Measurements from ENCODE around the gene MAEA.
A peak's percentile ranks its signal among the peaks of the same experiment; 100 is the strongest.

Gene MAEA

DNA sequence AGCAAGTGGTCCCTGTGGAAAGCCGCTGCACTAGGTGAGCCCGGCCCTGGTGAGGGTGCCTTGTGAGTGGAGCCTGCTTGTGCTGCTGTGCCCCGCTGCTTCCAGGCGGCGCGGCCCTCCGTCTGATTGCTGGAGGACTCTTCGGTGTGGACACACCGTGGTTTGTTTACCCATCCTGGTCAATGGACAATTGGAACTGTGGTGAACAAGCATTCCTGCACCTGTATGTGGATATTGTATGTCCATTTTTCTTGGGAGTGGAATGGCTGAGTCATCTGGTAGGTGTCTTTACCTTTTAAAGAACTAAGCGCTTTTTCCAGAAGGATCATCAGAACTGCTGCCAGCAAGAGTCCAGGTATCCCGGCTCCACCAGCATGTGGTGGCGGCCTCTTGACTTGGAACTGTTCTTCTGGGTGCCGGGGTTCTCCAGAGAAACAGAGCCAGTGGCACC lies 15.6 kb downstream of the MAEA start:
- Histone ChIP-seq H3K27me3 (ENCODE audit: control insufficient read depth in 3 of 3, insufficient read depth in 3 of 3, low read depth in 1 of 3, low read length in 3 of 3) (no peaks in the 10 kb centered on the region), H3K4me1 (ENCODE audit: control insufficient read depth in 2 of 2, insufficient read depth in 1 of 2, low read depth in 1 of 2, low read length in 2 of 2) (peaks cover 7 to 13% of the 10 kb centered on the region in 2 donors), H2BK15ac (ENCODE audit: low read length) (no peak overlapping the region), H3K9me3 (replicated peaks in 1 of 2; ENCODE audit: control insufficient read depth in 2 of 2, insufficient read depth in 1 of 2, low read depth in 1 of 2, low read length in 2 of 2) (peaks cover 3 to 6% of the 10 kb centered on the region in 2 donors), H3K14ac (ENCODE audit: low read length) (no peak overlapping the region), H4K8ac (ENCODE audit: low read depth, low read length) (no peak overlapping the region), H2BK120ac (ENCODE audit: low read depth, low read length) (no peak overlapping the region), H3K9ac (ENCODE audit: low read depth, low read length, poor library complexity) (no peak overlapping the region), H3K4me3 (ENCODE audit: low read length in 2 of 2) (no peak overlapping the region), H3K18ac (ENCODE audit: low read length) (no peak overlapping the region), H3K23ac (ENCODE audit: low read depth, low read length, poor library complexity) (no peak overlapping the region), H2BK12ac (ENCODE audit: low read length) (no peak overlapping the region), H3K36me3 (replicated peaks in 1 of 2; ENCODE audit: control insufficient read depth in 2 of 2, insufficient read depth in 2 of 2, low read length in 2 of 2) (peaks cover 8 to 39% of the 10 kb centered on the region in 2 donors), H2BK5ac (ENCODE audit: low read length) (no peak overlapping the region), H3K4ac (ENCODE audit: low read length) (no peak overlapping the region), H2AFZ (ENCODE audit: low read length) (no peak overlapping the region), H3K27ac (replicated peaks; ENCODE audit: low read length) (no peak overlapping the region), H2AK5ac (ENCODE audit: low read depth, low read length) (no peak overlapping the region), H4K91ac (ENCODE audit: low read depth, low read length, poor library complexity) (no peak overlapping the region), H3K4me2 (ENCODE audit: insufficient read depth, low read length, poor library complexity, severe bottlenecking) (no peak overlapping the region), H3K79me1 (ENCODE audit: low read depth, low read length) (peaks cover 25% of the 10 kb centered on the region)
- DNase-seq (ENCODE audit: low spot score), result no peak
- WGBS, 2 donors (ENCODE audit: extremely low coverage in 2 of 2, insufficient read length in 2 of 2, insufficient replicate concordance in 1 of 2), result no CpG with 5 or more reads among the region's 13 CpGs

DNA sequence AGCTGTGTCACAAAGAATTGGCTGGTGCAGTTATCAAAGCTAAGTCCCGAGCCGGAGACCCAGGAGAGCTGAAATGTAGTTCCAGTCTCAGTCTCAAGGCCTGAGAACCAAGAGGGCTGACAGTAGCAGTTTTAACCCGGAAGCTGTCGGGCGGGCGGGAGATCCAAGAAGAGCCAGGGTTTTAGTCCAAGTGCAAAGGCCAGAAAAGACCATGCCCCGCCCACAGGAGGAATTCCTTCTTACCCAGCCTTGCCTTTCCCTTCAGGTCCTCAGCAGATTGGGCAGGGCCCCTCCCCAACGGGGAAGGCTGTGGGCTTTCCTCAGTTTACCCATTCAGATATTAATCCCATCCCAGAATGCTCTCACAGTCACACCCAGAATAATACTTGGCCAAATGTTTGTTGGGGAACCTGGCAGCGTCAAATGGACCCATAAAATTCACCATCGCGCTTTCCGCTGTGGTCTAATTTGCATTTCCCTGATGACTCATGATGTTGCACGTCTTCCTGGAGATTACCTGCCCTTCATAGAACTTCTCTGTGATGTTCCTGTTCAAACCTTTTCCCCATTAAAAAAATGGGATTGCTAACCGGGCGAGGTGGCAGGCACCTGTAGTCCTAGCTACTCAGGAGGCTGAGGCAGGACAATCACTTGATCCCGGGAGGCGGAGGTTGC lies 16.2 kb downstream of the MAEA start:
- Histone ChIP-seq H4K8ac (ENCODE audit: low read depth, low read length) (no peak overlapping the region), H3K4ac (ENCODE audit: low read length) (no peak overlapping the region), H3K27me3 (ENCODE audit: control insufficient read depth in 3 of 3, insufficient read depth in 3 of 3, low read depth in 1 of 3, low read length in 3 of 3) (no peaks in the 10 kb centered on the region), H3K36me3 (replicated peaks in 1 of 2; ENCODE audit: control insufficient read depth in 2 of 2, insufficient read depth in 2 of 2, low read length in 2 of 2) (peaks cover 8 to 33% of the 10 kb centered on the region in 2 donors), H2AFZ (ENCODE audit: low read length) (no peak overlapping the region), H4K91ac (ENCODE audit: low read depth, low read length, poor library complexity) (no peak overlapping the region), H2BK5ac (ENCODE audit: low read length) (no peak overlapping the region), H3K18ac (ENCODE audit: low read length) (no peak overlapping the region), H3K4me2 (ENCODE audit: insufficient read depth, low read length, poor library complexity, severe bottlenecking) (no peak overlapping the region), H3K23ac (ENCODE audit: low read depth, low read length, poor library complexity) (no peak overlapping the region), H3K4me3 (ENCODE audit: low read length in 2 of 2) (no peak overlapping the region), H3K9ac (ENCODE audit: low read depth, low read length, poor library complexity) (no peak overlapping the region), H3K4me1 (ENCODE audit: control insufficient read depth in 2 of 2, insufficient read depth in 1 of 2, low read depth in 1 of 2, low read length in 2 of 2) (peaks cover 7 to 16% of the 10 kb centered on the region in 2 donors), H3K79me1 (ENCODE audit: low read depth, low read length) (peaks cover 28% of the 10 kb centered on the region), H2AK5ac (ENCODE audit: low read depth, low read length) (no peak overlapping the region), H2BK12ac (ENCODE audit: low read length) (no peak overlapping the region), H2BK15ac (ENCODE audit: low read length) (no peak overlapping the region), H3K14ac (ENCODE audit: low read length) (no peak overlapping the region), H2BK120ac (ENCODE audit: low read depth, low read length) (no peak overlapping the region), H3K9me3 (replicated peaks in 1 of 2; ENCODE audit: control insufficient read depth in 2 of 2, insufficient read depth in 1 of 2, low read depth in 1 of 2, low read length in 2 of 2) (peaks cover 3 to 6% of the 10 kb centered on the region in 2 donors), H3K27ac (replicated peaks; ENCODE audit: low read length) (no peak overlapping the region)
- no peak for DNase-seq (ENCODE audit: low spot score)
- WGBS, 2 donors (ENCODE audit: extremely low coverage in 2 of 2, insufficient read length in 2 of 2, insufficient replicate concordance in 1 of 2), result no CpG with 5 or more reads among the region's 17 CpGs

- H2AFZ ChIP-seq (ENCODE audit: low read length), result no peak overlapping the region
- H3K4me2 ChIP-seq (ENCODE audit: insufficient read depth, low read length, poor library complexity, severe bottlenecking), result no peak overlapping the region
- H3K27ac ChIP-seq (replicated peaks; ENCODE audit: low read length), result no peak overlapping the region
- H4K8ac ChIP-seq (ENCODE audit: low read depth, low read length), result peak overlapping the region; percentile 68
- H2BK5ac ChIP-seq (ENCODE audit: low read length), result no peak overlapping the region
- H3K23ac ChIP-seq (ENCODE audit: low read depth, low read length, poor library complexity), result peak overlapping the region; percentile 49
- no peak overlapping the region for H3K14ac ChIP-seq (ENCODE audit: low read length)
- H2AK5ac ChIP-seq (ENCODE audit: low read depth, low read length), result no peak overlapping the region
- peaks cover 7 to 16% of the 10 kb centered on the region in 2 donors for H3K4me1 ChIP-seq (ENCODE audit: control insufficient read depth in 2 of 2, insufficient read depth in 1 of 2, low read depth in 1 of 2, low read length in 2 of 2)
- no peak overlapping the region for H3K18ac ChIP-seq (ENCODE audit: low read length)
- H3K4me3 ChIP-seq (ENCODE audit: low read length in 2 of 2), result no peak overlapping the region
- no peak overlapping the region for H2BK12ac ChIP-seq (ENCODE audit: low read length)
- no CpG with 5 or more reads among the region's 34 CpGs for WGBS, 2 donors (ENCODE audit: extremely low coverage in 2 of 2, insufficient read length in 2 of 2, insufficient replicate concordance in 1 of 2)
- H3K36me3 ChIP-seq (replicated peaks in 1 of 2; ENCODE audit: control insufficient read depth in 2 of 2, insufficient read depth in 2 of 2, low read length in 2 of 2), result peaks cover 20 to 37% of the 10 kb centered on the region in 2 donors
- no peak overlapping the region for H2BK120ac ChIP-seq (ENCODE audit: low read depth, low read length)
- peak overlapping the region; percentile 47 for H3K9ac ChIP-seq (ENCODE audit: low read depth, low read length, poor library complexity)
- H3K79me1 ChIP-seq (ENCODE audit: low read depth, low read length), result peaks cover 33% of the 10 kb centered on the region
- DNase-seq (ENCODE audit: low spot score), result no peak
- H3K9me3 ChIP-seq (replicated peaks in 1 of 2; ENCODE audit: control insufficient read depth in 2 of 2, insufficient read depth in 1 of 2, low read depth in 1 of 2, low read length in 2 of 2), result peaks cover 3 to 13% of the 10 kb centered on the region in 2 donors
- H3K4ac ChIP-seq (ENCODE audit: low read length), result no peak overlapping the region
- no peak overlapping the region for H2BK15ac ChIP-seq (ENCODE audit: low read length)
- no peaks in the 10 kb centered on the region for H3K27me3 ChIP-seq (ENCODE audit: control insufficient read depth in 3 of 3, insufficient read depth in 3 of 3, low read depth in 1 of 3, low read length in 3 of 3)
- no peak overlapping the region for H4K91ac ChIP-seq (ENCODE audit: low read depth, low read length, poor library complexity)
Measured at GRCh38 chr4:1307951-1308735, 18.5 kb downstream of the MAEA start.
